OCI-LY7 (cell line): ENCODE results near the gene NEUROG1. TPM values are rescaled to one million over a fixed set of nuclear protein-coding genes. Genes with fewer than 3 reads are reported as not detected.

Experiments used
- BruUV-seq: library from RNA; stranded (reverse); fragments of 400-500 nt; replicated peaks from 2 replicates; lab custom pipeline; 2021; lab: Mats Ljungman, UMichigan
- CTCF ChIA-PET: fragments of 300-600 bp; sonication (Branson Sonifier 250); formaldehyde crosslinking; loops from one replicate; lab custom pipeline; 2022; ENCODE audit warnings: antibody characterized with exemption; ENCODE audit not compliant: unreplicated experiment; lab: Charles Lee
- POLR2A ChIA-PET: fragments of 300-600 bp; sonication (Branson Sonifier 250); formaldehyde crosslinking; loops from one replicate; lab custom pipeline; 2022; ENCODE audit warnings: antibody characterized with exemption; lab: Charles Lee
- DNase-seq: peaks from one replicate; pipeline ENCODE4 v3.0.0-alpha.2; 2015; ENCODE audit warnings: low spot score
- H2AFZ ChIP-seq: fragments of 200-600 bp; sonication (generic), shearing (Covaris generic); 2 replicates; pipeline ENCODE4 v1.6.1; 2014; ENCODE audit warnings: mild to moderate bottlenecking, antibody characterized with exemption, low read length, moderate library complexity
- H3K27ac ChIP-seq: fragments of 200-600 bp; sonication (generic); 2 replicates; pipeline ENCODE4 v1.5.1; 2014; ENCODE audit warnings: mixed run types, low read depth, mild to moderate bottlenecking, moderate library complexity, low read length, inconsistent platforms; ENCODE audit not compliant: poor library complexity, severe bottlenecking
- H3K36me3 ChIP-seq: fragments of 200-600 bp; sonication (generic); 2 replicates; pipeline ENCODE4 v1.6.1; 2014; ENCODE audit warnings: mild to moderate bottlenecking, antibody characterized with exemption, low read length, moderate library complexity, mixed read lengths; ENCODE audit not compliant: insufficient read depth
- H3K4me1 ChIP-seq: fragments of 200-600 bp; sonication (generic); 2 replicates; pipeline ENCODE4 v1.5.1; 2014; ENCODE audit warnings: mild to moderate bottlenecking, low read length; ENCODE audit not compliant: insufficient read depth, poor library complexity, severe bottlenecking
- H3K4me2 ChIP-seq: fragments of 200-600 bp; sonication (generic); 2 replicates; pipeline ENCODE4 v1.6.1; 2014; ENCODE audit warnings: mild to moderate bottlenecking, low read length
- H3K4me3 ChIP-seq: fragments of 200-600 bp; sonication (generic); 2 replicates; pipeline ENCODE4 v1.5.1; 2014; ENCODE audit warnings: mild to moderate bottlenecking, low read depth, low read length; ENCODE audit not compliant: poor library complexity, severe bottlenecking
- H3K79me2 ChIP-seq: fragments of 200-600 bp; sonication (generic); 2 replicates; pipeline ENCODE4 v1.6.1; 2016; ENCODE audit warnings: low read depth, mild to moderate bottlenecking, low read length, moderate library complexity, mixed read lengths; ENCODE audit not compliant: insufficient read depth
- H3K9me2 ChIP-seq: fragments of 200-600 bp; sonication (generic); 2 replicates; pipeline ENCODE4 v1.6.1; 2016; ENCODE audit warnings: mild to moderate bottlenecking, low read length, mixed read lengths; ENCODE audit not compliant: insufficient read depth
- H3K9me3 ChIP-seq: fragments of 200-600 bp; sonication (generic); 2 replicates; pipeline ENCODE4 v1.6.1; 2014; ENCODE audit warnings: mild to moderate bottlenecking, mixed run types, low read length, mixed read lengths
- H4K20me1 ChIP-seq: fragments of 200-600 bp; sonication (generic); 2 replicates; pipeline ENCODE4 v1.6.1; 2014; ENCODE audit warnings: mild to moderate bottlenecking, antibody characterized with exemption, low read length, moderate library complexity, mixed read lengths; ENCODE audit not compliant: insufficient read depth
- EZH2phosphoT487 ChIP-seq: fragments of 200-600 bp; sonication (generic); IDR thresholded peaks from 2 replicates; pipeline ENCODE4 v1.6.1; 2018; ENCODE audit warnings: low read depth, borderline replicate concordance, mild to moderate bottlenecking, mixed run types, antibody characterized with exemption, low read length, moderate library complexity, mixed read lengths
- intact Hi-C: fragments of 100-400 bp; cut with micrococcal nuclease; formaldehyde crosslinking; loops from one replicate; pipeline ENCODE4 v1.10.0; 2022; ENCODE audit not compliant: unreplicated experiment
- total RNA-seq, 2 experiments: library from RNA; depleted of rRNA in 1 of 2; stranded (reverse); fragments of >200 nt in 1 of 2; shearing (Covaris generic) in 1 of 2; gene quantifications; 2 replicates each; pipeline ENCODE4 v1.2.3, GENCODE V29; 2014 to 2022
- TF ChIP-seq, protein P1 (sequence below): fragments of 200-600 bp; sonication (generic); conservative IDR thresholded peaks from 2 replicates; pipeline ENCODE4 v1.5.1; 2014; ENCODE audit warnings: mild to moderate bottlenecking, antibody characterized with exemption, low read length, moderate library complexity, mixed read lengths

NEUROG1 gene
- total RNA-seq, 2 experiments from 2014 or later, result not detected

- no peaks in the 10 kb centered on the region for H3K79me2 ChIP-seq
- H3K4me1 ChIP-seq, result no peaks in the 10 kb centered on the region
- ChIA-PET POLR2A (no interaction called here), CTCF (no interaction called here)
- no peaks in the 10 kb centered on the region for H3K9me2 ChIP-seq
- H3K4me2 ChIP-seq, result no peak overlapping the region
- no peak for TF ChIP-seq EZH2phosphoT487
- TF ChIP-seq, protein P1, sequence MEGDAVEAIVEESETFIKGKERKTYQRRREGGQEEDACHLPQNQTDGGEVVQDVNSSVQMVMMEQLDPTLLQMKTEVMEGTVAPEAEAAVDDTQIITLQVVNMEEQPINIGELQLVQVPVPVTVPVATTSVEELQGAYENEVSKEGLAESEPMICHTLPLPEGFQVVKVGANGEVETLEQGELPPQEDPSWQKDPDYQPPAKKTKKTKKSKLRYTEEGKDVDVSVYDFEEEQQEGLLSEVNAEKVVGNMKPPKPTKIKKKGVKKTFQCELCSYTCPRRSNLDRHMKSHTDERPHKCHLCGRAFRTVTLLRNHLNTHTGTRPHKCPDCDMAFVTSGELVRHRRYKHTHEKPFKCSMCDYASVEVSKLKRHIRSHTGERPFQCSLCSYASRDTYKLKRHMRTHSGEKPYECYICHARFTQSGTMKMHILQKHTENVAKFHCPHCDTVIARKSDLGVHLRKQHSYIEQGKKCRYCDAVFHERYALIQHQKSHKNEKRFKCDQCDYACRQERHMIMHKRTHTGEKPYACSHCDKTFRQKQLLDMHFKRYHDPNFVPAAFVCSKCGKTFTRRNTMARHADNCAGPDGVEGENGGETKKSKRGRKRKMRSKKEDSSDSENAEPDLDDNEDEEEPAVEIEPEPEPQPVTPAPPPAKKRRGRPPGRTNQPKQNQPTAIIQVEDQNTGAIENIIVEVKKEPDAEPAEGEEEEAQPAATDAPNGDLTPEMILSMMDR, result no peak
- no TSS peak for BruUV-seq
- H2AFZ ChIP-seq, result no peak overlapping the region
- H3K4me3 ChIP-seq, result no peak overlapping the region
- DNase-seq, result no peak
- no peaks in the 10 kb centered on the region for H3K9me3 ChIP-seq
- no peaks in the 10 kb centered on the region for H4K20me1 ChIP-seq
- H3K27ac ChIP-seq, result no peak overlapping the region
- no peaks in the 10 kb centered on the region for H3K36me3 ChIP-seq
- intact Hi-C loops, result no loop called here
Measured at GRCh38 chr5:135521964-135522363, 13.8 kb downstream of the NEUROG1 start.

- intact Hi-C loops, result no loop called here
- H3K4me2 ChIP-seq, result no peak overlapping the region
- H3K9me2 ChIP-seq, result no peaks in the 10 kb centered on the region
- no peaks in the 10 kb centered on the region for H3K36me3 ChIP-seq
- no peak overlapping the region for H3K4me3 ChIP-seq
- CTCF ChIA-PET, result no interaction called here
- TF ChIP-seq, protein P1, result no peak
- no peak for TF ChIP-seq EZH2phosphoT487
- H3K27ac ChIP-seq, result no peak overlapping the region
- BruUV-seq, result no TSS peak
- DNase-seq, result no peak
- no peaks in the 10 kb centered on the region for H4K20me1 ChIP-seq
- no peaks in the 10 kb centered on the region for H3K79me2 ChIP-seq
- H2AFZ ChIP-seq, result no peak overlapping the region
- H3K9me3 ChIP-seq, result no peaks in the 10 kb centered on the region
- POLR2A ChIA-PET, result interaction anchor here (0.6 kb wide), 1 partner anchor 1444 kb away, joined by 3 read pairs; no protein-coding TSS in a partner anchor
- H3K4me1 ChIP-seq, result no peaks in the 10 kb centered on the region
Measured at GRCh38 chr5:135517631-135518030, 18.1 kb downstream of the NEUROG1 start.

GRCh38 chr5:135514116-135514515, 21.6 kb downstream of the NEUROG1 start:
- no peak overlapping the region for H3K27ac ChIP-seq
- TF ChIP-seq, protein P1, result no peak
- TF ChIP-seq EZH2phosphoT487, result no peak
- no peaks in the 10 kb centered on the region for H3K9me2 ChIP-seq
- H3K4me2 ChIP-seq, result no peak overlapping the region
- no peaks in the 10 kb centered on the region for H3K36me3 ChIP-seq
- no peaks in the 10 kb centered on the region for H3K79me2 ChIP-seq
- POLR2A ChIA-PET, result no interaction called here
- CTCF ChIA-PET, result no interaction called here
- no peaks in the 10 kb centered on the region for H3K4me1 ChIP-seq
- H2AFZ ChIP-seq, result no peak overlapping the region
- no peaks in the 10 kb centered on the region for H3K9me3 ChIP-seq
- intact Hi-C loops, result no loop called here
- no peak for DNase-seq
- no peaks in the 10 kb centered on the region for H4K20me1 ChIP-seq
- H3K4me3 ChIP-seq, result no peak overlapping the region
- no TSS peak for BruUV-seq
